HCT116 (cell line): ENCODE measurements around the gene COG1. TPM values are rescaled to one million over a fixed set of nuclear protein-coding genes. Genes with fewer than 3 reads are reported as not detected.

Source experiments
- ATAC-seq: fragments of 200-7000 bp; cut with Tn5 transposase; 2 replicates; pipeline ENCODE4 v1.9.1; 2020; ENCODE audit warnings: mild to moderate bottlenecking, moderate library complexity
- Bru-seq: library from RNA; stranded (reverse); fragments of 400-500 nt; gene quantifications from one replicate; lab custom pipeline; 2021; lab: Mats Ljungman, UMichigan
- BruChase-seq, 2 experiments: library from RNA; stranded (reverse); fragments of 400-500 nt; gene quantifications; one replicate each; lab custom pipeline; 2021; lab: Mats Ljungman, UMichigan
- BruUV-seq: library from RNA; stranded (reverse); fragments of 400-500 nt; replicated peaks from 2 replicates; lab custom pipeline; 2021; lab: Mats Ljungman, UMichigan
- CTCF ChIA-PET: fragments of 300-600 bp; sonication (Branson Sonifier 250); formaldehyde crosslinking; loops from one replicate; lab custom pipeline; 2021; ENCODE audit warnings: antibody characterized with exemption; lab: Charles Lee
- POLR2A ChIA-PET: fragments of 300-600, 350-600 bp; sonication (Branson Sonifier 250); formaldehyde crosslinking; loops from one replicate; lab custom pipeline; 2021; ENCODE audit warnings: antibody characterized with exemption; lab: Charles Lee
- RAD21 ChIA-PET, 2 experiments: fragments of 300-600 bp; sonication (Branson Sonifier 250); formaldehyde crosslinking; loops; one replicate each; lab custom pipeline; 2023; ENCODE audit warnings: low total read pairs in 2 of 2; ENCODE audit not compliant: uncharacterized antibody in 2 of 2, unreplicated experiment in 2 of 2, low non-redundant PET in 1 of 2; lab: Charles Lee
- DNase-seq: peaks from one replicate; pipeline ENCODE4 v3.0.0-alpha.2; 2010; ENCODE audit warnings: low read depth, low spot score
- H2AFZ ChIP-seq: fragments of 200-600 bp; shearing (Covaris generic), sonication (generic); 2 replicates; pipeline ENCODE4 v1.6.1; 2017; ENCODE audit warnings: low read depth, mixed run types, mixed read lengths, antibody characterized with exemption, low read length; ENCODE audit not compliant: poor library complexity, severe bottlenecking
- H3K27ac ChIP-seq: 2 replicates; pipeline ENCODE4 v1.5.1; 2012; ENCODE audit warnings: low read depth, low read length
- H3K27me3 ChIP-seq: fragments of 200-600 bp; sonication (generic); 2 replicates; pipeline ENCODE4 v1.6.1; 2016; ENCODE audit warnings: mixed run types, low read length, mixed read lengths; ENCODE audit not compliant: insufficient read depth
- H3K36me3 ChIP-seq, 2 experiments: fragments of 200-500 bp in 1 of 2; fragments of 200-600 bp in 1 of 2; sonication (Bioruptor generic) in 1 of 2; sonication (generic) in 1 of 2; 2 replicates each; pipeline versions ENCODE4 v1.5.1 to v1.6.1; 2014 to 2016; ENCODE audit warnings: low read length in 2 of 2, inconsistent platforms in 1 of 2, mixed read lengths in 1 of 2, mixed run types in 1 of 2; ENCODE audit not compliant: insufficient read depth in 2 of 2, control insufficient read depth in 1 of 2
- H3K4me1 ChIP-seq, 2 experiments: fragments of 200-600 bp in 1 of 2; sonication (generic) in 1 of 2; 2 replicates each; pipeline versions ENCODE4 v1.5.1 to v1.6.1; 2012 to 2017; ENCODE audit warnings: low read length in 2 of 2, inconsistent platforms in 1 of 2, mild to moderate bottlenecking in 1 of 2, mixed read lengths in 1 of 2, mixed run types in 1 of 2, moderate library complexity in 1 of 2; ENCODE audit not compliant: insufficient read depth in 2 of 2, control insufficient read depth in 1 of 2
- H3K4me2 ChIP-seq: fragments of 200-600 bp; sonication (generic); 2 replicates; pipeline ENCODE4 v1.6.1; 2017; ENCODE audit warnings: mixed run types, low read length, mixed read lengths
- H3K4me3 ChIP-seq, 2 experiments: fragments of 200-600 bp in 1 of 2; sonication (generic) in 1 of 2; replicated peaks in 1 of 2; 2 replicates each; pipeline ENCODE4 v1.5.1; 2011 to 2016; ENCODE audit warnings: low read length in 2 of 2, control low read depth in 1 of 2, low read depth in 1 of 2, mild to moderate bottlenecking in 1 of 2, mixed read lengths in 1 of 2, mixed run types in 1 of 2
- H3K79me2 ChIP-seq: fragments of 200-600 bp; sonication (generic); 2 replicates; pipeline ENCODE4 v1.6.1; 2017; ENCODE audit warnings: mild to moderate bottlenecking, mixed run types, low read length, moderate library complexity, mixed read lengths; ENCODE audit not compliant: insufficient read depth
- H3K9ac ChIP-seq: fragments of 200-600 bp; sonication (generic); 2 replicates; pipeline ENCODE4 v1.6.1; 2016; ENCODE audit warnings: low read length, mixed read lengths
- H3K9me2 ChIP-seq: fragments of 200-600 bp; sonication (generic), shearing (Covaris generic); 2 replicates; pipeline ENCODE4 v1.6.1; 2017; ENCODE audit warnings: mixed run types, mild to moderate bottlenecking, moderate library complexity; ENCODE audit not compliant: insufficient read depth
- H3K9me3 ChIP-seq, 2 experiments: fragments of 200-500 bp in 1 of 2; fragments of 200-600 bp in 1 of 2; sonication (Bioruptor generic) in 1 of 2; sonication (generic) in 1 of 2; 2 replicates each; pipeline ENCODE4 v1.6.1; 2014 to 2017; ENCODE audit warnings: low read length in 2 of 2, mixed read lengths in 2 of 2, inconsistent platforms in 1 of 2, low read depth in 1 of 2, mild to moderate bottlenecking in 1 of 2, mixed run types in 1 of 2, moderate library complexity in 1 of 2; ENCODE audit not compliant: control insufficient read depth in 1 of 2, insufficient read depth in 1 of 2
- H4K20me1 ChIP-seq: fragments of 200-600 bp; sonication (generic), shearing (Covaris generic); 2 replicates; pipeline ENCODE4 v1.6.1; 2017; ENCODE audit warnings: mixed run types, mild to moderate bottlenecking, moderate library complexity; ENCODE audit not compliant: insufficient read depth
- EGR1 ChIP-seq: IDR thresholded peaks from 2 replicates; pipeline ENCODE4 v1.6.1; 2012; ENCODE audit warnings: low read depth
- ELF1 ChIP-seq: IDR thresholded peaks from 2 replicates; pipeline ENCODE4 v1.6.1; 2012; ENCODE audit warnings: low read depth, borderline replicate concordance
- MAX ChIP-seq: IDR thresholded peaks from 2 replicates; pipeline ENCODE4 v1.6.1; 2012
- POLR2A ChIP-seq: IDR thresholded peaks from 2 replicates; pipeline ENCODE4 v1.7.0; 2011; ENCODE audit warnings: borderline replicate concordance; ENCODE audit not compliant: insufficient read depth, insufficient read length; ENCODE audit errors: extremely low read depth
- POLR2AphosphoS5 ChIP-seq: IDR thresholded peaks from 2 replicates; pipeline ENCODE4 v1.6.1; 2011; ENCODE audit warnings: mild to moderate bottlenecking, low read depth, low read length, moderate library complexity
- RAD21 ChIP-seq: IDR thresholded peaks from 2 replicates; pipeline ENCODE4 v1.6.1; 2012; ENCODE audit warnings: low read depth, mild to moderate bottlenecking
- SIN3A ChIP-seq: IDR thresholded peaks from 2 replicates; pipeline ENCODE4 v1.6.1; 2012; ENCODE audit warnings: low read depth
- SP1 ChIP-seq: IDR thresholded peaks from 2 replicates; pipeline ENCODE4 v1.6.1; 2012; ENCODE audit warnings: low read depth
- SRF ChIP-seq: IDR thresholded peaks from 2 replicates; pipeline ENCODE4 v1.6.1; 2012; ENCODE audit warnings: low read depth
- TCF7L2 ChIP-seq: IDR thresholded peaks from 2 replicates; pipeline ENCODE4 v1.7.0; 2011; ENCODE audit warnings: borderline replicate concordance, inconsistent platforms; ENCODE audit not compliant: insufficient read depth, insufficient read length; ENCODE audit errors: extremely low read depth
- YY1 ChIP-seq: IDR thresholded peaks from 2 replicates; pipeline ENCODE4 v1.6.1; 2011; ENCODE audit warnings: low read length, low read depth, moderate library complexity, mild to moderate bottlenecking; ENCODE audit not compliant: insufficient replicate concordance; ENCODE audit errors: extremely low read depth
- ZFX ChIP-seq: fragments of 450-650 bp; IDR thresholded peaks from 2 replicates; pipeline ENCODE4 v1.6.1; 2017
- ZNF274 ChIP-seq: fragments of 200-500 bp; sonication (Bioruptor generic); IDR thresholded peaks from 2 replicates; pipeline ENCODE4 v1.6.1; 2014; ENCODE audit warnings: mild to moderate bottlenecking, low read depth, low read length, inconsistent platforms
- intact Hi-C: fragments of 100-400 bp; cut with micrococcal nuclease; formaldehyde crosslinking; loops from 2 replicates; pipeline ENCODE4 v1.10.0; 2022
- long read RNA-seq: library from polyadenylated mRNA; unstranded; transcript quantifications from one replicate; pipeline ENCODE4 v2.0.0, GENCODE V29; 2021; ENCODE audit not compliant: unreplicated experiment
- polyA plus RNA-seq: library from polyadenylated mRNA; unstranded; fragments of >200 nt; gene quantifications from 2 replicates; pipeline ENCODE4 v1.2.1, GENCODE V29; 2012; ENCODE audit warnings: missing spikeins
- total RNA-seq: library from RNA; stranded (reverse); gene quantifications from one replicate; pipeline ENCODE4 v1.2.1, GENCODE V29; 2021; ENCODE audit not compliant: unreplicated experiment
- TF ChIP-seq, protein P1 (sequence below), 3 experiments: fragments of 200-600 bp in 1 of 3; sonication (generic) in 1 of 3; IDR thresholded peaks in 2 of 3; conservative IDR thresholded peaks in 1 of 3; 2 replicates each; pipeline ENCODE4 v1.5.1; 2012 to 2017; ENCODE audit warnings: low read depth in 2 of 3, low read length in 2 of 3, antibody characterized with exemption in 1 of 3, borderline replicate concordance in 1 of 3, control low read depth in 1 of 3, mild to moderate bottlenecking in 1 of 3, mixed read lengths in 1 of 3, mixed run types in 1 of 3, moderate library complexity in 1 of 3; ENCODE audit not compliant: insufficient read depth in 1 of 3
- TF ChIP-seq, protein P2 (sequence below): IDR thresholded peaks from 2 replicates; pipeline ENCODE4 v1.6.1; 2011; ENCODE audit warnings: mild to moderate bottlenecking, low read length, moderate library complexity; ENCODE audit not compliant: insufficient replicate concordance; ENCODE audit errors: extremely low read depth

COG1 gene, protein sequence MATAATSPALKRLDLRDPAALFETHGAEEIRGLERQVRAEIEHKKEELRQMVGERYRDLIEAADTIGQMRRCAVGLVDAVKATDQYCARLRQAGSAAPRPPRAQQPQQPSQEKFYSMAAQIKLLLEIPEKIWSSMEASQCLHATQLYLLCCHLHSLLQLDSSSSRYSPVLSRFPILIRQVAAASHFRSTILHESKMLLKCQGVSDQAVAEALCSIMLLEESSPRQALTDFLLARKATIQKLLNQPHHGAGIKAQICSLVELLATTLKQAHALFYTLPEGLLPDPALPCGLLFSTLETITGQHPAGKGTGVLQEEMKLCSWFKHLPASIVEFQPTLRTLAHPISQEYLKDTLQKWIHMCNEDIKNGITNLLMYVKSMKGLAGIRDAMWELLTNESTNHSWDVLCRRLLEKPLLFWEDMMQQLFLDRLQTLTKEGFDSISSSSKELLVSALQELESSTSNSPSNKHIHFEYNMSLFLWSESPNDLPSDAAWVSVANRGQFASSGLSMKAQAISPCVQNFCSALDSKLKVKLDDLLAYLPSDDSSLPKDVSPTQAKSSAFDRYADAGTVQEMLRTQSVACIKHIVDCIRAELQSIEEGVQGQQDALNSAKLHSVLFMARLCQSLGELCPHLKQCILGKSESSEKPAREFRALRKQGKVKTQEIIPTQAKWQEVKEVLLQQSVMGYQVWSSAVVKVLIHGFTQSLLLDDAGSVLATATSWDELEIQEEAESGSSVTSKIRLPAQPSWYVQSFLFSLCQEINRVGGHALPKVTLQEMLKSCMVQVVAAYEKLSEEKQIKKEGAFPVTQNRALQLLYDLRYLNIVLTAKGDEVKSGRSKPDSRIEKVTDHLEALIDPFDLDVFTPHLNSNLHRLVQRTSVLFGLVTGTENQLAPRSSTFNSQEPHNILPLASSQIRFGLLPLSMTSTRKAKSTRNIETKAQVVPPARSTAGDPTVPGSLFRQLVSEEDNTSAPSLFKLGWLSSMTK
- 44.6 TPM for total RNA-seq
- 44.1 and 47.3 TPM in 2 replicates for polyA plus RNA-seq
- Bru-seq, nascent RNA, result percentile 81 among the genes with signal in this experiment
- percentile 84 among the genes with signal in this experiment for BruChase-seq, experiment 1, labeled RNA remaining after a 6-hour chase
- percentile 81 among the genes with signal in this experiment for BruChase-seq, experiment 2, labeled RNA remaining after a 2-hour chase
- long read RNA-seq, full-length matches to known transcripts, result 97 of 187 reads
- long read RNA-seq, partial matches to known transcripts, result 59 of 187 reads
- long read RNA-seq, other reads (novel, unspliced or antisense), result 31 of 187 reads

GRCh38 chr17:73192894-73193701 is at the start of gene COG1:
TSS of gene COG1 (plus strand) at chr17:73193055. CDS start at chr17:73193070, 15 bp downstream.
- BruUV-seq, result no TSS peak
- ChIA-PET POLR2A (interaction anchor here (0.7 to 1.9 kb wide), 5 partner anchors 23 to 636 kb away, joined by 3 to 11 read pairs (median 4); a partner anchor contains a TSS), CTCF (interaction anchor here (0.7 to 8.9 kb wide), 6 partner anchors 37 to 645 kb away, joined by 3 to 212 read pairs (median 8); no protein-coding TSS in a partner anchor), RAD21 (interaction anchor here in 1 of 2 experiments (0.6 to 1.4 kb wide), 2 partner anchors 467 to 477 kb away, joined by 3 to 4 read pairs; no protein-coding TSS in a partner anchor)
- Histone ChIP-seq H3K79me2 (peaks cover 24% of the 10 kb centered on the region), H4K20me1 (no peaks in the 10 kb centered on the region), H2AFZ (peak within 1 kb of the TSS; percentile 5), H3K9me3 (no peaks in the 10 kb centered on the region), H3K36me3 (peaks cover 12 to 16% of the 10 kb centered on the region in 2 experiments; a peak in 3 of 4 replicates), H3K4me2 (peak within 1 kb of the TSS; percentile 95), H3K27me3 (no peaks in the 10 kb centered on the region), H3K9me2 (no peaks in the 10 kb centered on the region), H3K27ac (peak within 1 kb of the TSS; percentile 98), H3K4me1 (peaks cover 0 to 35% of the 10 kb centered on the region in 2 experiments; a peak in 3 of 4 replicates), H3K4me3 (peak within 1 kb of the TSS; percentile 68 to 88), H3K9ac (peak within 1 kb of the TSS; percentile 95)
- ATAC-seq (peak; percentile 75), DNase-seq (peak; percentile 76)
- intact Hi-C loops, result loop anchor here (1.0 to 2.0 kb wide), 2 partner anchors 36 to 176 kb away; no protein-coding TSS in a partner anchor
- TF ChIP-seq MAX (peak; percentile 73), ZFX (peak; percentile 77; the same call in 1 of the 2 replicates), RAD21 (no peak), ELF1 (no peak; the same call in 1 of the 2 replicates), POLR2A (peak; percentile 7), POLR2AphosphoS5 (peak; percentile 83), SIN3A (peak; percentile 72), EGR1 (peak; percentile 99), SRF (no peak; the same call in 1 of the 2 replicates), TCF7L2 (no peak), ZNF274 (no peak), SP1 (peak; percentile 42; the same call in 1 of the 2 replicates), YY1 (peak; percentile 99)
- TF ChIP-seq, protein P1, sequence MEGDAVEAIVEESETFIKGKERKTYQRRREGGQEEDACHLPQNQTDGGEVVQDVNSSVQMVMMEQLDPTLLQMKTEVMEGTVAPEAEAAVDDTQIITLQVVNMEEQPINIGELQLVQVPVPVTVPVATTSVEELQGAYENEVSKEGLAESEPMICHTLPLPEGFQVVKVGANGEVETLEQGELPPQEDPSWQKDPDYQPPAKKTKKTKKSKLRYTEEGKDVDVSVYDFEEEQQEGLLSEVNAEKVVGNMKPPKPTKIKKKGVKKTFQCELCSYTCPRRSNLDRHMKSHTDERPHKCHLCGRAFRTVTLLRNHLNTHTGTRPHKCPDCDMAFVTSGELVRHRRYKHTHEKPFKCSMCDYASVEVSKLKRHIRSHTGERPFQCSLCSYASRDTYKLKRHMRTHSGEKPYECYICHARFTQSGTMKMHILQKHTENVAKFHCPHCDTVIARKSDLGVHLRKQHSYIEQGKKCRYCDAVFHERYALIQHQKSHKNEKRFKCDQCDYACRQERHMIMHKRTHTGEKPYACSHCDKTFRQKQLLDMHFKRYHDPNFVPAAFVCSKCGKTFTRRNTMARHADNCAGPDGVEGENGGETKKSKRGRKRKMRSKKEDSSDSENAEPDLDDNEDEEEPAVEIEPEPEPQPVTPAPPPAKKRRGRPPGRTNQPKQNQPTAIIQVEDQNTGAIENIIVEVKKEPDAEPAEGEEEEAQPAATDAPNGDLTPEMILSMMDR (IDR thresholded peaks at IDR 0.05 in 2 of 3, conservative IDR thresholded peaks at IDR 0.05 in 1 of 3; ENCODE audit: borderline replicate concordance in 1 of 3, insufficient read depth in 1 of 3, low read depth in 2 of 3, low read length in 2 of 3), result 0 out of 6 replicates have a peak, but pooled peaks of 1 of the 3 experiments have one; percentile 7
- TF ChIP-seq, protein P2, sequence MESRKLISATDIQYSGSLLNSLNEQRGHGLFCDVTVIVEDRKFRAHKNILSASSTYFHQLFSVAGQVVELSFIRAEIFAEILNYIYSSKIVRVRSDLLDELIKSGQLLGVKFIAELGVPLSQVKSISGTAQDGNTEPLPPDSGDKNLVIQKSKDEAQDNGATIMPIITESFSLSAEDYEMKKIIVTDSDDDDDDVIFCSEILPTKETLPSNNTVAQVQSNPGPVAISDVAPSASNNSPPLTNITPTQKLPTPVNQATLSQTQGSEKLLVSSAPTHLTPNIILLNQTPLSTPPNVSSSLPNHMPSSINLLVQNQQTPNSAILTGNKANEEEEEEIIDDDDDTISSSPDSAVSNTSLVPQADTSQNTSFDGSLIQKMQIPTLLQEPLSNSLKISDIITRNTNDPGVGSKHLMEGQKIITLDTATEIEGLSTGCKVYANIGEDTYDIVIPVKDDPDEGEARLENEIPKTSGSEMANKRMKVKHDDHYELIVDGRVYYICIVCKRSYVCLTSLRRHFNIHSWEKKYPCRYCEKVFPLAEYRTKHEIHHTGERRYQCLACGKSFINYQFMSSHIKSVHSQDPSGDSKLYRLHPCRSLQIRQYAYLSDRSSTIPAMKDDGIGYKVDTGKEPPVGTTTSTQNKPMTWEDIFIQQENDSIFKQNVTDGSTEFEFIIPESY, result peak; percentile 17
